ENCODE data around the gene KCNAB1. TPM values are rescaled to one million over a fixed set of nuclear protein-coding genes. Genes with fewer than 3 reads are reported as not detected.

The KCNAB1 gene
- total RNA-seq, 3 donors from 2014 or later (not counting 1 experiment from before 2014, with no cell fraction given): not detected

- DNase-seq: no peak
- no peak for TF ChIP-seq CTCF (IDR thresholded peaks at IDR 0.05)
- intact Hi-C loops (cut with micrococcal nuclease): loop anchor here (5.0 kb wide), 1 partner anchor 193 kb away; the partner anchor contains the start of gene TIPARP
- Mint-ChIP-seq H3K4me1 (peaks cover 21 to 25% of the 10 kb centered on the region in 2 donors), H3K9me3 (no peaks in the 10 kb centered on the region), H3K27ac (no peak overlapping the region), H3K27me3 (ENCODE audit: low read depth in 2 of 2) (peaks cover 16 to 22% of the 10 kb centered on the region in 2 donors), H3K36me3 (no peaks in the 10 kb centered on the region), H3K4me3 (no peak overlapping the region)
- no peaks in the 10 kb centered on the region for H3K27me3 ChIP-seq (ENCODE audit: control insufficient read depth, insufficient read depth, low read length)
- peaks cover 9% of the 10 kb centered on the region for H3K4me1 ChIP-seq (ENCODE audit: control insufficient read depth, insufficient read depth, low read length)
- H3K4me3 ChIP-seq (ENCODE audit: low read length): no peak overlapping the region
- 85% methylated on average over 1 of the region's 1 CpG for WGBS (ENCODE audit: insufficient coverage)
- no peaks in the 10 kb centered on the region for H3K36me3 ChIP-seq (ENCODE audit: control insufficient read depth, insufficient read depth, low read length)
- H3K9me3 ChIP-seq (ENCODE audit: control insufficient read depth, insufficient read depth, low read length): no peaks in the 10 kb centered on the region
- no peak overlapping the region for H3K27ac ChIP-seq (ENCODE audit: low read length)
- no peak for ATAC-seq
These were observed 359.2 kb downstream of the KCNAB1 start for GRCh38 chr3:156479604-156480003.

GRCh38 chr3:156480949-156481348, 360.6 kb downstream of the KCNAB1 start:
- no peak overlapping the region for H3K4me3 ChIP-seq (ENCODE audit: low read length)
- H3K36me3 ChIP-seq (ENCODE audit: control insufficient read depth, insufficient read depth, low read length): no peaks in the 10 kb centered on the region
- no peak for ATAC-seq
- no peak overlapping the region for H3K27ac ChIP-seq (ENCODE audit: low read length)
- H3K27ac Mint-ChIP-seq: no peak overlapping the region
- peaks cover 11 to 12% of the 10 kb centered on the region in 2 donors for H3K27me3 Mint-ChIP-seq (ENCODE audit: low read depth in 2 of 2)
- no peaks in the 10 kb centered on the region for H3K9me3 ChIP-seq (ENCODE audit: control insufficient read depth, insufficient read depth, low read length)
- DNase-seq: no peak
- TF ChIP-seq CTCF (IDR thresholded peaks at IDR 0.05): no peak
- peaks cover 10% of the 10 kb centered on the region for H3K4me1 ChIP-seq (ENCODE audit: control insufficient read depth, insufficient read depth, low read length)
- WGBS (ENCODE audit: insufficient coverage): 83% methylated on average over 2 of the region's 2 CpGs
- intact Hi-C loops (cut with micrococcal nuclease): loop anchor here (5.0 kb wide), 1 partner anchor 191 kb away; the partner anchor contains the start of gene TIPARP
- H3K36me3 Mint-ChIP-seq: no peaks in the 10 kb centered on the region
- H3K27me3 ChIP-seq (ENCODE audit: control insufficient read depth, insufficient read depth, low read length): no peaks in the 10 kb centered on the region
- H3K4me3 Mint-ChIP-seq: no peak overlapping the region
- no peaks in the 10 kb centered on the region for H3K9me3 Mint-ChIP-seq
- H3K4me1 Mint-ChIP-seq: peaks cover 27 to 31% of the 10 kb centered on the region in 2 donors

GRCh38 chr3:156483002-156483401, 362.6 kb downstream of the KCNAB1 start:
- Histone ChIP-seq H3K27ac (ENCODE audit: low read length) (peak overlapping the region; percentile 92), H3K27me3 (ENCODE audit: control insufficient read depth, insufficient read depth, low read length) (no peaks in the 10 kb centered on the region), H3K9me3 (ENCODE audit: control insufficient read depth, insufficient read depth, low read length) (no peaks in the 10 kb centered on the region), H3K36me3 (ENCODE audit: control insufficient read depth, insufficient read depth, low read length) (no peaks in the 10 kb centered on the region), H3K4me1 (ENCODE audit: control insufficient read depth, insufficient read depth, low read length) (peaks cover 10% of the 10 kb centered on the region), H3K4me3 (ENCODE audit: low read length) (no peak overlapping the region)
- intact Hi-C loops (cut with micrococcal nuclease): loop anchor here (5.0 kb wide), 1 partner anchor 189 kb away; the partner anchor contains the start of gene TIPARP
- 77% methylated on average over 2 of the region's 3 CpGs for WGBS (ENCODE audit: insufficient coverage)
- Mint-ChIP-seq H3K27me3 (ENCODE audit: low read depth in 2 of 2) (peaks cover 9 to 11% of the 10 kb centered on the region in 2 donors), H3K4me3 (peak overlapping the region; percentile 71), H3K9me3 (no peaks in the 10 kb centered on the region), H3K4me1 (peaks cover 27 to 31% of the 10 kb centered on the region in 2 donors), H3K36me3 (no peaks in the 10 kb centered on the region), H3K27ac (peak overlapping the region; percentile 77 to 80)
- ATAC-seq (no peak), DNase-seq (no peak)
- no peak for TF ChIP-seq CTCF (IDR thresholded peaks at IDR 0.05)

GRCh38 chr3:156483426-156483825, 363.0 kb downstream of the KCNAB1 start:
- WGBS (ENCODE audit: insufficient coverage): 10% methylated on average over 1 of the region's 1 CpG
- peak overlapping the region; percentile 19 for H3K4me3 ChIP-seq (ENCODE audit: low read length)
- Mint-ChIP-seq H3K27me3 (ENCODE audit: low read depth in 2 of 2) (peaks cover 7 to 10% of the 10 kb centered on the region in 2 donors), H3K4me1 (peaks cover 27 to 31% of the 10 kb centered on the region in 2 donors), H3K9me3 (no peaks in the 10 kb centered on the region), H3K4me3 (peak overlapping the region; percentile 74), H3K27ac (peak overlapping the region; percentile 77 to 80), H3K36me3 (no peaks in the 10 kb centered on the region)
- H3K9me3 ChIP-seq (ENCODE audit: control insufficient read depth, insufficient read depth, low read length): no peaks in the 10 kb centered on the region
- H3K4me1 ChIP-seq (ENCODE audit: control insufficient read depth, insufficient read depth, low read length): peaks cover 10% of the 10 kb centered on the region
- H3K27ac ChIP-seq (ENCODE audit: low read length): peak overlapping the region; percentile 92
- no peaks in the 10 kb centered on the region for H3K36me3 ChIP-seq (ENCODE audit: control insufficient read depth, insufficient read depth, low read length)
- H3K27me3 ChIP-seq (ENCODE audit: control insufficient read depth, insufficient read depth, low read length): no peaks in the 10 kb centered on the region
- intact Hi-C loops (cut with micrococcal nuclease): loop anchor here (5.0 kb wide), 1 partner anchor 189 kb away; the partner anchor contains the start of gene TIPARP
- TF ChIP-seq CTCF (IDR thresholded peaks at IDR 0.05): no peak
- ATAC-seq: peak; percentile 79 to 87 (median 85)
- peak in 1 of 2 donors; percentile 65 for DNase-seq

All from natural killer cell (primary cell).